Cortex of kidney (tissue), 1 donor: ENCODE results near the gene DNASE1L2.
A peak's percentile ranks its signal among the peaks of the same experiment; 100 is the strongest.

Source experiments
- DNase-seq: peaks from one replicate; lab custom pipeline; 2025; lab: John Stamatoyannopoulos, UW

The DNASE1L2 gene

DNA sequence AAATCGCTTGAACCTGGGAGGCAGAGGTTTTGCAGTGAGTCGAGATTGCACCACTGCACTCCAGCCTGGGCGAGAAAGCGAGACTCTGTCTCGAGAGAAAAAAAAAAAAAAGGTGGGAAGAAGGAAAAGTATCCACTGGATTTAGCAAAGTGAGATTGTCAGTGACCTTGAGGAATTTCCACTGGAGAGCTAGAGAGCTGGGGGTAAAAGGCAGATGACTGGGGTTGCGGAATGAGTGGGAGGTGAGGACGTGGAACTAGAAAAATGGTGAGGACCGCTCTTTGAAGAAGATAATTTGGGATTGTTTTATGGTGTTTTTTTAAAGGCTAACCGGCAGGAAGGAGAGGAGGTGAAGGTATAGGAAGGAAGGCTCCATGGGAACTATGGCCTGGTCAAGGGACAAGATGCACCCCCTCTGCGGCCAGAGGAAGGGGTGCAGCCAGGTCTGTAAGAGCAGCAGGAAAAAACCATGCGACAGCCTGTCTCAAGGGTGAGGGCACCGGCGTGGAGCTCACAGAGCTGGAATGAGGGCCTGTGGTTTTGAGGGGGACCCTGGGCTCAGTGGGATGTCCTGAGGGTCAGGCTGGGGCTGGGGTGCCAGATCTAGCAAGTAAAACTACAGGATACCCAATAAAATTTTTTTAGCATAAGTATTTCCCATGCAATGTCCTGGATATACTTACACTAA lies 31.7 kb upstream of the DNASE1L2 start:
- no peak for DNase-seq

- no peak for DNase-seq
Measured at GRCh38 chr16:2205104-2205966, 30.9 kb upstream of the DNASE1L2 start, which contains the start of gene MLST8. Gene MLST8 (plus strand): TSS chr16:2205454. CDS start chr16:2206086, 632 bp downstream.

- DNase-seq: no peak
Measured at GRCh38 chr16:2205967-2206313, 30.3 kb upstream of the DNASE1L2 start.

- DNase-seq: no peak
Measured at GRCh38 chr16:2206420-2206779, 29.8 kb upstream of the DNASE1L2 start.

- DNase-seq: no peak
Measured at GRCh38 chr16:2206780-2207433, 29.3 kb upstream of the DNASE1L2 start.

DNA sequence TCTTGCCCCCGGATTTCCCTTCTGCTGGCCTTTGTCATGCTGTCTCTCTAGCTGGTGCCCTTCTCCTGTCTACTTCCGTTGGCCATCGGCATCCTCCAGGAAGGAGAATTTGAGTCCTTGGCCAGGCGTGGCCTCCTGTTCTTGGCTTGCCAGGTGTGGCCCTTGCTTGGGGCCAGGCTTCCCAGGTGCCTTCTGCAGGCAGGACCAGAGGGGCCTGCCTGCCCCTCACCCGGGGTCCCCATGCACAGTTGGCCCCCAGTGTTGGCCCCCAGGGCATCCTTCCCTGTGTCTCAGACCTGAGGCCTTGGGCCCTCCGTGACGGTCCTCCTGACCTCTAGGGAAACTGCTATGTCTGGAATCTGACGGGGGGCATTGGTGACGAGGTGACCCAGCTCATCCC lies 28.4 kb upstream of the DNASE1L2 start:
- DNase-seq: no peak

DNA sequence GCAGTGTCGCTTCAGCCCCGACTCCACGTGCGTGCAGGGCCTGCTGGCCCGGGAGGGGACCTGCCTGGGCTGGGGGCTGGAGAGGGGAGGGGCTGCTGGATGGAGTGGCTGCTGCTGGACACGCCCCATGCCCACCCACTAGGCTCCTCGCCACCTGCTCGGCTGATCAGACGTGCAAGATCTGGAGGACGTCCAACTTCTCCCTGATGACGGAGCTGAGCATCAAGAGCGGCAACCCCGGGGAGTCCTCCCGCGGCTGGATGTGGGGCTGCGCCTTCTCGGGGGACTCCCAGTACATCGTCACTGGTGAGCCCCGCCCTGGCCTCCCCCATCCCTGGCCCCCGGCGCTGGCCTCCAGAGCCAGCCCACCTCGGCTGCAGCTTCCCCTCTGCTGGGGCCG lies 27.9 kb upstream of the DNASE1L2 start:
- DNase-seq: no peak

GRCh38 chr16:2208772-2209171 lies 27.5 kb upstream of the DNASE1L2 start:
- DNase-seq: no peak

DNA sequence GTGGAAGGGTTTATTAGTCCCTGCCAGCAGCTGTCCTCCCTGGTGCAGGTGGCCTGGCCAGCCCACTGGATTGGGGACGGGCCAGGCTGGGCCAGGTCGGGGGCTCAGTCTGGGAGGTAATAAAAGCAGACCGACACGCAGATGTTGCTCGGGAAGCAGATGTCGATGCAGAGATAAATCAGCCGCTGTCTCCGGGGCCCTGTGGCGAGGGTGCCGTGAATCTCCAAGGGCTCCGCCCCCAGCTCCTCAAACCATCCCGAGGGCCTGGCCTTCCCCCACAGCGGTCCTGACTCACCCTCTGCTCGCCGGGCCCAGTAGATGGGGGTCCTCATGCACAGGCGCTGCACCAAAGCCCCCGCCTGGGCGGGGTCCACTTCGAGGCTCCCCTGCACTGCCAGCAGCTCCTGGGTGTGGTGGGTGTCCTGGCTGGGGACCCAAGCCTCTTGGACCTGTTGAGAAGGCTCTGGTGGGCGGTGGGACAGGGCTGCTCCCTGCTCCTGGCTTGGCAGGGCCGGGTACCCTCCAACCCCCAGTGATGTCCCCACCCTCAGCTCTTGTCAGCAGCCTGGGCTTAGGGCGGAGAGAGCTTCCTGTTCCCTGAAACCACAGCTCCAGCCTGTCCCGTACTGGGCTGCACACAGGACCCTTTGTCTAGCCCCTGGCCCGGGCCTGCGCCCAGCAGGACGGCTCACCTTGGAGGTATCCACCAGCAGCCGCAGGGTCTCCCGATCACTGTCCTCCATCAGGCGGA lies 26.8 kb upstream of the DNASE1L2 start:
- no peak for DNase-seq

DNA sequence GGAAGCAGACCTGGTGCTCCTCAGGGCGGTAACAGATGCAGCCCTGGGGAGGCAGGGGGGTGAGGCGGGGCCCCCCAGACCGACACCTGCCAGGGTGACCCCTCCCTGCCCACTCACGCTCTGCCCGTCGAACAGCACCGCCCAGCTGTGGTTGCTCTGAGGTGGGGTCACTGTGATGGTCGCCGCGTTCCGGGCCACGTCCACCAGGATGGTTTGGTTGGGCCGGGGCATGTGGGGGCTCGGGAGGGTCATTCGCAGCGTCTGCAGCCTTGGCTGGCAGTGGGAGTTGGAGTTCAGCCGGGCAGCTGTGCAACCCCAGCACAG lies 26.3 kb upstream of the DNASE1L2 start:
- no peak for DNase-seq

GRCh38 chr16:2210386-2211365 lies 25.6 kb upstream of the DNASE1L2 start, which contains the start of gene BRICD5:
Gene BRICD5 (minus strand): TSS chr16:2210863. CDS start chr16:2210833, 30 bp downstream.
- no peak for DNase-seq

DNA sequence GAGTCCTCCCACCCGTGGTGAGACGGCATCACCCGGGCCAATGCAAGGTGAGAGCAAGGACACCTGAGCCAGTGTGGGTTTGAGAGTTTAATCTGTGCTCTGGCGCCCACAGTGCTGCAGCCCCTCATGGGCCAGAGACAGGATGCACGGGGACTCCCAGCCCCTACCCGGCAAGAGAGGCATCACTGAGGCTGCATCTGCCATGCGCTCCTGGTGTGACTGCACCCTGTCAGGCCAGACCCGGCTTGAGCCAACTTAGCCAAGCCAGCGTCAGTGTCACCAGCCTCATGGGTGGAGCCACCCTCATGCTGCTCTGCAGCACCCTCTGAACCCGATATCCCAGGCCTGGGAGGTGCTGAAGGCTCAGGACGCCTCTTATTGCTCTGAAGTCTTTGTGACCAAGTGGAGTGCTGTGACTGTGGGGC lies 24.3 kb upstream of the DNASE1L2 start:
- no peak for DNase-seq

DNA sequence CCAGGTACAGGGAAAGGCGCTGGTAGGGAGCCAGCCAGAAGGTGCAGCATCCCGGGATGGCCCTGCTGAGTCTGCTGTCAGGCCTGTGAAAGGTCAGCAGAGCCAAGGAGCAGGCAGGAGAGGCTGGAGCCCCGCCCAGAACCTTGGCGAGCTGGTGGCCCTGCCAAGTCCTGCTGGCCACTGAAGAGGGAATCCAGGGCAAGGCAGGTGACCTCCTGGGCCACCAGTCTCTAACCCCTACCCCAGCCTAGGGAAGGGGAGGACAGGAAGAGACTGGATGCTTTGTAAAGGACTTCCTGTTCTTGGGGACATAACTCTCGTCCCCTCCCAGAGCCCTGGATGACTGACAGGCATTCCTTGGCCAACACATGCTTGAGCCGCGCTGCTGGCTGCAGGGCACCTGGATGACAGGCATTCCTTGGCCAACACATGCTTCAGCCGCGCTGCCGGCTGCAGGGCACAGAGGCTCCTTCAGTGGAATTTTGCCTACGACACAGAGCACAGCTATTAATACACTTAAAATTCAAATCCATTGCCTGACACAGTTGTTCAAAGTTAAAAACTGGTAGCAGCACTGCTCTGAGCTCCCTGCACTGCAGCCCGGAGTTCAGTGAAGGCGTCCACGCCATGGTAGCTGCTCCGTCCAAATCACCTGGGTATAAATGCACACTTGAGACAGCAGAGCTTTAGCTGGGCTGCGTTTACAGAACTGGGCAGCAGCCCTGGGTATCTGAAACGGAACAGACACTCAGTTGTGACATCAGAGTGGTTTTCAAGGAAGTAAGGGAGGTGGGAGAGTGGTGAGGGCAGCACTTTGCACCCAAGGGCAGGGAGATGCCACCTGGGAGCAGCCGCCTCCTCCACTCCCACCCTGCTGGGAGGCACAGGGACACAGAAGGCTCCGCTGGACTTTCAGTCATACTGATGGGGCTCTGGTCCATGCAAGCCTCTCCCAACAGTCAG lies 23.6 kb upstream of the DNASE1L2 start:
- DNase-seq: no peak

GRCh38 chr16:2213817-2214718 lies 22.2 kb upstream of the DNASE1L2 start:
- DNase-seq: no peak

DNA sequence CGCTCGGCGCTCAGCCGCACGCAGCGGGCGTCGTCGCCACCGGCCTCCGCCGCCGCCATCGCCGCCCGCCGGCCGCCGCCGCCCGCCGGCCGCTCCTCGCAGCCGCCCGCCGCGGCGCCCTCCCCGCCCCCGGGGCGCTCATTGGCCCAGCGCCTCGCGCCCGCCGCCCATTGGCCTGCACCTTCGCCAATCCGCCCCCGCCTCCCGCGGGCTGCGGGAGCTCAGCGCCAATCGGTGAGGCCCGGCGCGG lies 21.6 kb upstream of the DNASE1L2 start, which contains the start of gene PGP:
Gene PGP, minus strand, starts transcription at position 122 of the 250 bp plus-strand sequence. Its CDS starts 63 bp downstream, at position 59.
- no peak for DNase-seq

DNA sequence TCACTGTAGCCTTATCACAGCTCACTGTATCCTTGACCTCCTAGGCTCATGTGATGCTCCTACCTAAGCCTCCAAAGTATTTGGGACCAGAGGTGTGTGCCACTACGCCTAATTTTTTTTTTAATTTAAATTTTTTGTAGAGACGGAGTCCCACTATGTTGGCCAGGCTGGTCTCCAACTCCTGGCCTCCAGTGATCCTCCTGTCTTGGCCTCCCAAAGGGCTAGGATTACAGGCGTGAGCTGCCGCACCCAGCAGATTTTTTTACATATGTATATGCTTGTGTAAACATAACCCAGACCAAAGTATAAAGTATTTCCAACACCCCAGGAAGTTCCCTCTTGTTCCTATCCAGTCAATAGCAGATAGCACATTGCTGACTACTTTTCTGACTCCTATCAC lies 19.9 kb upstream of the DNASE1L2 start:
- DNase-seq: no peak

DNA sequence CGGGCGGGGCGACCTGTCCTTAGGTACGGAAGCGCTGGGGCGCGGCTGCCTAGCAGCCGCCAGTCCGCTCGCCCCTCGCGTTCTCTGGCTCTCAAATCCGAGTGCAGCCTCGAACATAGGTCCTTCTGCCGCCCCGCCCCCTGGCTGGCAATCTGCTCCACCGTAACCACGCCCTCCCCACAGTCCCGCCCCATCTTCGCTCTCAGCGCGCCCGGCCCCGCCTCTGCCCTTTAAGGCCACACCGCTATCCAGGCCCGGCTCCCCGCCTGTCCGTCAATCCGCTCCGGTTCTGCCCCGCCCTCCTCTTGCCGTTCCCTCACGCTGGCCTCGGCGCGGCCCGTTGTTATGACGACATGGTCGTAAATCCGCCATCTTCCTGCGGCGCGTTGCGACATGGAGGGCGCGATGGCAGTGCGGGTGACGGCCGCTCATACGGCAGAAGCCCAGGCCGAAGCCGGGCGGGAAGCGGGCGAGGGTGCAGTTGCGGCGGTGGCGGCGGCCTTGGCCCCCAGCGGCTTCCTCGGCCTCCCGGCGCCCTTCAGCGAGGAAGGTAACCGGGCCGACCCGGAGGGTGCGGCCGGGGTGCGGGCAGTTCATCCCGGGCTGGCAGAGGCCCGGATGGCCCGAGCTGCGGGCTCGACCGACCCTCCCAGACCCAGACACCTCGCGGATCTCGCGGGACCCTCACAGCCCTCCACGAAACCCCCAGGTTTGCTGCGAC lies 12.9 kb upstream of the DNASE1L2 start, which contains the start of gene E4F1:
Gene E4F1, plus strand, starts transcription at position 371 of the 721 bp plus-strand sequence. Its CDS starts 23 bp downstream, at position 394.
- DNase-seq: peak; percentile 75

- DNase-seq: no peak
Measured at GRCh38 chr16:2223942-2224486, 12.2 kb upstream of the DNASE1L2 start.
